Measurements from ENCODE around the gene NOL4L. TPM values are rescaled to one million over a fixed set of nuclear protein-coding genes. Genes with fewer than 3 reads are reported as not detected.

NOL4L gene
- total and polyA plus RNA-seq, 11 donors = 2.6 to 15.0 (median 6.7) TPM

GRCh38 chr20:32603046-32603726 is 18.1 kb upstream of the NOL4L start:
- no peak overlapping the region for H3K4me3 ChIP-seq
- no peaks in the 10 kb centered on the region for H3K36me3 ChIP-seq
- no peak for TF ChIP-seq POLR2A (IDR thresholded peaks at IDR 0.05)
- no peak for TF ChIP-seq CTCF (IDR thresholded peaks at IDR 0.05)
- peak in 3 of 4 donors; percentile 25 to 54 (median 31) for ATAC-seq
- peak in 2 of 5 donors; percentile 34 to 50 for DNase-seq
- intact Hi-C loops (cut with DNase I) = no loop called here
- WGBS, 4 donors = 80 to 89% (median 87%) methylated on average over 17 to 18 of the region's 18 CpGs
- peak overlapping the region in 1 of 12 donors; percentile 69 for H3K27ac ChIP-seq
- H3K9me3 ChIP-seq = no peaks in the 10 kb centered on the region
- peaks cover 0 to 6% (median 0%) of the 10 kb centered on the region in 9 donors for H3K27me3 ChIP-seq
- H3K4me1 ChIP-seq = peaks cover 0 to 30% (median 0%) of the 10 kb centered on the region in 12 donors

- no peak overlapping the region for H3K27ac ChIP-seq
- WGBS, 4 donors = 85 to 91% (median 89%) methylated on average over 11 of the region's 11 CpGs
- peaks cover 0 to 30% (median 0%) of the 10 kb centered on the region in 12 donors for H3K4me1 ChIP-seq
- no peaks in the 10 kb centered on the region for H3K36me3 ChIP-seq
- H3K9me3 ChIP-seq = no peaks in the 10 kb centered on the region
- TF ChIP-seq CTCF (IDR thresholded peaks at IDR 0.05) (no peak), POLR2A (IDR thresholded peaks at IDR 0.05) (no peak)
- H3K27me3 ChIP-seq = peaks cover 0 to 6% (median 0%) of the 10 kb centered on the region in 9 donors
- no peak overlapping the region for H3K4me3 ChIP-seq
- intact Hi-C loops (cut with DNase I) = no loop called here
- DNase-seq (no peak), ATAC-seq (no peak)
Measured at GRCh38 chr20:32602273-32602672, 17.1 kb upstream of the NOL4L start.

GRCh38 chr20:32600681-32601237 is 15.6 kb upstream of the NOL4L start:
- intact Hi-C loops (cut with DNase I) = no loop called here
- Histone ChIP-seq H3K4me3 (no peak overlapping the region), H3K9me3 (no peaks in the 10 kb centered on the region), H3K36me3 (no peaks in the 10 kb centered on the region), H3K27ac (no peak overlapping the region), H3K4me1 (peaks cover 0 to 28% (median 0%) of the 10 kb centered on the region in 12 donors), H3K27me3 (no peaks in the 10 kb centered on the region)
- WGBS, 4 donors = 86 to 91% (median 90%) methylated on average over 5 to 7 of the region's 7 CpGs
- no peak for DNase-seq
- no peak for ATAC-seq
- TF ChIP-seq POLR2A (IDR thresholded peaks at IDR 0.05) (no peak), CTCF (IDR thresholded peaks at IDR 0.05) (no peak)

- TF ChIP-seq POLR2A (IDR thresholded peaks at IDR 0.05) = no peak
- TF ChIP-seq CTCF (IDR thresholded peaks at IDR 0.05) = no peak
- Histone ChIP-seq H3K27ac (no peak overlapping the region), H3K36me3 (no peaks in the 10 kb centered on the region), H3K4me3 (no peak overlapping the region), H3K27me3 (no peaks in the 10 kb centered on the region), H3K9me3 (no peaks in the 10 kb centered on the region), H3K4me1 (peaks cover 0 to 23% (median 0%) of the 10 kb centered on the region in 12 donors)
- WGBS, 4 donors = 88 to 94% (median 90%) methylated on average over 6 of the region's 6 CpGs
- intact Hi-C loops (cut with DNase I) = no loop called here
- no peak for ATAC-seq
- DNase-seq = no peak
Measured at GRCh38 chr20:32599783-32600340, 14.7 kb upstream of the NOL4L start.
